Prostate gland (tissue), 2 donors: Measurements from ENCODE around the gene CYP46A1. TPM values are rescaled to one million over a fixed set of nuclear protein-coding genes. Genes with fewer than 3 reads are reported as not detected.

ENCODE experiments used
- DNase-seq: peaks from one replicate; pipeline ENCODE4 v3.0.0-alpha.2; 2019; ENCODE audit warnings: low spot score
- H3K27ac ChIP-seq, 2 donors: fragments of 200-600 bp; sonication (generic); 2 replicates each; pipeline ENCODE4 v1.5.1; 2017 to 2019
- H3K27me3 ChIP-seq: fragments of 200-600 bp; sonication (generic); replicated peaks from 2 replicates; pipeline ENCODE4 v1.5.1; 2019; ENCODE audit not compliant: insufficient read depth
- H3K36me3 ChIP-seq, 2 donors: fragments of 200-600 bp; sonication (generic); 1 replicate in 1 of 2; 2 replicates in 1 of 2; pipeline versions ENCODE4 v1.5.1 to v1.8.1; 2017 to 2019
- H3K4me1 ChIP-seq: fragments of 200-600 bp; sonication (generic); replicated peaks from 2 replicates; pipeline ENCODE4 v1.5.1; 2019
- H3K4me3 ChIP-seq, 2 donors: fragments of 200-600 bp; sonication (generic); 2 replicates each; pipeline ENCODE4 v1.5.1; 2017 to 2019
- H3K9me3 ChIP-seq: fragments of 200-600 bp; sonication (generic); 2 replicates; pipeline ENCODE4 v1.5.1; 2017
- CTCF ChIP-seq, 4 experiments: fragments of 200-600 bp in 2 of 4; fragments of 450-650 bp in 2 of 4; sonication (generic) in 2 of 4; IDR thresholded peaks; 1 replicate in 3 of 4; 2 replicates in 1 of 4; pipeline ENCODE4 v1.5.1; 2016 to 2019; ENCODE audit warnings: antibody characterized with exemption in 4 of 4, mild to moderate bottlenecking in 2 of 4, moderate library complexity in 2 of 4
- POLR2A ChIP-seq: fragments of 450-650 bp; IDR thresholded peaks from one replicate; pipeline ENCODE4 v1.6.1; 2016; ENCODE audit warnings: antibody characterized with exemption, mild to moderate bottlenecking
- POLR2AphosphoS5 ChIP-seq: sonication (generic); formaldehyde crosslinking; IDR thresholded peaks from one replicate; pipeline ENCODE4 v1.6.1; 2017; ENCODE audit warnings: antibody characterized with exemption
- WGBS: methylation state at CpG from one replicate; pipeline ENCODE4 v1.1.5; 2018; 5-methylcytosine and 5-hydroxymethylcytosine counted together
- intact Hi-C: fragments of 100-400 bp; cut with DNase I; formaldehyde crosslinking; loops from one replicate; pipeline ENCODE4 v1.14.2; 2022
- total RNA-seq, 2 donors: library from RNA; depleted of rRNA; stranded (reverse); fragments of >200 nt; gene quantifications; one replicate each; pipeline ENCODE4 v1.1.0, GENCODE V29; 2016

CYP46A1 gene
- total RNA-seq, 2 donors from 2014 or later: 0.46 to 6.5 TPM

GRCh38 chr14:99774556-99775307 is 90.6 kb downstream of the CYP46A1 start:
- no peaks in the 10 kb centered on the region for H3K36me3 ChIP-seq
- WGBS: 59% methylated on average over 6 of the region's 6 CpGs
- no peaks in the 10 kb centered on the region for H3K9me3 ChIP-seq
- no peak overlapping the region for H3K27ac ChIP-seq
- DNase-seq: no peak
- no peak overlapping the region for H3K4me3 ChIP-seq
- no peaks in the 10 kb centered on the region for H3K4me1 ChIP-seq
- no peak for TF ChIP-seq POLR2A
- no peak for TF ChIP-seq CTCF (IDR thresholded peaks at IDR 0.05)
- TF ChIP-seq POLR2AphosphoS5: no peak
- intact Hi-C loops: no loop called here
- peaks cover 5% of the 10 kb centered on the region for H3K27me3 ChIP-seq

DNA sequence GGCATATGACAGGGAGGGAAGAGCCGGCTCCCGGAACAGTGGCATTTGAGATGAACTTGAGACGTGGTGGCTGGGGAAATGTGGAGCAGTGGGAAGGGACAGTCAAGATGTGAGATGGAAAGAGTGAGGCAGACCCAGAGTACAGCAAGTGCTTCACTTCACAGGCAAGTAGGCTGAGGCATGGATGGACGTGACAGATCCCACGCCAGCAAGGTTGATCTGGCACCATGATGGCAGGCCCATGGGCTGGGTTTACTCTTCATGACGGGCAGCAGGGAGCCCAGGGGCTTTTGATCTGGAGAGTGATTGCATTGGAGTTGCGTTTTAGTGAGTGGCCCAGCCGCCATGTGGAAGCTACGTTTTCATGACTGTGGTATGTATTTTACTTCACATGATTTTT is 91.3 kb downstream of the CYP46A1 start:
- Histone ChIP-seq H3K9me3 (no peaks in the 10 kb centered on the region), H3K27ac (no peak overlapping the region), H3K4me3 (no peak overlapping the region), H3K4me1 (no peaks in the 10 kb centered on the region), H3K36me3 (no peaks in the 10 kb centered on the region), H3K27me3 (peaks cover 5% of the 10 kb centered on the region)
- intact Hi-C loops: no loop called here
- 77% methylated on average over 9 of the region's 9 CpGs for WGBS
- no peak for TF ChIP-seq POLR2A
- no peak for TF ChIP-seq CTCF (IDR thresholded peaks at IDR 0.05)
- no peak for TF ChIP-seq POLR2AphosphoS5
- no peak for DNase-seq

Other genes starting within 250 kb of the CYP46A1 start
- gene SETD3, start 203.4 kb upstream of the CYP46A1 start, total RNA-seq: 100 to 1,000 TPM in 1 of 2 donors, 10 to 100 TPM in 1; 59.5 to 106 TPM
- 10 to 100 TPM; 15.5 to 43.1 TPM for gene CCNK, start 202.9 kb upstream of the CYP46A1 start, total RNA-seq
- 10 to 100 TPM; 35.1 to 47.2 TPM for gene CCDC85C, start 80.1 kb upstream of the CYP46A1 start, total RNA-seq
- gene HHIPL1, start 39.2 kb upstream of the CYP46A1 start, total RNA-seq: 1 to 10 TPM; 2.8 to 4.5 TPM
- 10 to 100 TPM in 1 of 2 donors, 1 to 10 TPM in 1; 7.0 to 31.8 TPM for gene EML1, start 109.1 kb downstream of the CYP46A1 start, total RNA-seq